GM15510 (cell line): Measurements from ENCODE around the gene DDX31.

Experiments used
- POLR2A ChIP-seq: IDR thresholded peaks from 3 replicates; pipeline ENCODE4 v1.6.1; 2011; ENCODE audit warnings: borderline replicate concordance; ENCODE audit not compliant: insufficient read length; ENCODE audit errors: extremely low read depth

DDX31 gene

GRCh38 chr9:132647355-132647754, 22.4 kb downstream of the DDX31 start:
- TF ChIP-seq POLR2A = no peak

- TF ChIP-seq POLR2A = no peak
Measured at GRCh38 chr9:132646726-132647125, 23.1 kb downstream of the DDX31 start.

GRCh38 chr9:132645711-132646110, 24.1 kb downstream of the DDX31 start:
- no peak for TF ChIP-seq POLR2A

GRCh38 chr9:132645306-132645705, 24.5 kb downstream of the DDX31 start:
- TF ChIP-seq POLR2A = no peak

GRCh38 chr9:132644251-132644650, 25.5 kb downstream of the DDX31 start:
- no peak for TF ChIP-seq POLR2A

GRCh38 chr9:132641216-132641615, 28.6 kb downstream of the DDX31 start:
- TF ChIP-seq POLR2A = no peak

GRCh38 chr9:132639322-132639721, 30.5 kb downstream of the DDX31 start:
- no peak for TF ChIP-seq POLR2A

- TF ChIP-seq POLR2A = no peak
Measured at GRCh38 chr9:132638240-132638639, 31.5 kb downstream of the DDX31 start.

GRCh38 chr9:132637801-132638200, 32.0 kb downstream of the DDX31 start:
- no peak for TF ChIP-seq POLR2A

- TF ChIP-seq POLR2A = no peak
Measured at GRCh38 chr9:132637351-132637750, 32.4 kb downstream of the DDX31 start.

GRCh38 chr9:132634327-132634726, 35.5 kb downstream of the DDX31 start:
- no peak for TF ChIP-seq POLR2A

GRCh38 chr9:132632413-132633129, 37.2 kb downstream of the DDX31 start:
- TF ChIP-seq POLR2A = no peak

- TF ChIP-seq POLR2A = no peak
Measured at GRCh38 chr9:132631685-132632084, 38.1 kb downstream of the DDX31 start.

GRCh38 chr9:132631280-132631679, 38.5 kb downstream of the DDX31 start:
- TF ChIP-seq POLR2A = no peak

GRCh38 chr9:132630811-132631210, 39.0 kb downstream of the DDX31 start:
- no peak for TF ChIP-seq POLR2A

GRCh38 chr9:132630116-132630515, 39.7 kb downstream of the DDX31 start:
- TF ChIP-seq POLR2A = no peak

GRCh38 chr9:132628746-132629145, 41.0 kb downstream of the DDX31 start:
- no peak for TF ChIP-seq POLR2A

- TF ChIP-seq POLR2A = no peak
Measured at GRCh38 chr9:132627594-132627993, 42.2 kb downstream of the DDX31 start.

GRCh38 chr9:132627106-132627505, 42.7 kb downstream of the DDX31 start:
- TF ChIP-seq POLR2A = no peak
